ENCODE measurements around the gene RPL18.
"Not testable (repeated sequence)": the region's sequence is repeated elsewhere in the genome, so short reads cannot be mapped to it uniquely, and the experiment has no call there.

Gene RPL18

DNA sequence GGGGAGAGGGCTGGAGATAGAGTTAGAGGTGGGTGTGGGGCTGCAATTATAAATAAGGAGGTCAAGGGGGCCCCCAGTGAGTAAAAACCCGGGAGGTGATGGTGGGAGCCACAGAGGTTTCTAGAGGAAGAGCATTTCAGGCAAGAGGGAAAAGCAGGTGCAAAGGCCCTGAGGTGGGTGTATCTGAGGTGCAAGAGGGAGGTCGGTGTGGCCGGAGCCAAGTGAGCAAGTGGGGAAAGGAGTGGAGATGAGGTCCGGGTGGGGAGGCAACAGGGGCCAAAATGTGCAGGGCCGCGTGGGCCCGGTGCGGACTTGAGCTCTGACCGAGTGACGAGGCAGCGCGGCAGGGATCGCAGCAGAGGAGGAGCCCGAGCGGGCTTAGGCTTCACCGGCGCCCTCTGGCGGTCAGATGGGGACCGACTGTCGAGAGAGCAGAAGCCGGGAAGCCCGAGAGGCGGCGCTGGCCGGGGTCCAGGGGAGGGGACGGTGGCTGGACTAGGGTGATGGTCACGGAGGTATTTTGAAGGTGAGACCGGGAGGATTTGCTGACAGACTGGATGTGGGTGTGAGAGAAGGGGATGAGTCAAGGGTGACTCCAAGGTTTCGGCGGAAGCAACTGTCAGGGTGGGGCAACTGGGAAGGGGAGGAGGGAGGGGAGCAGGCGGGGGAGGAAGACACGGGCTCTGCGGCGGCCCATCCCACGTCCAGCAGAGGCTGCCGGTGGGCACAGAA is 30.1 kb downstream of the RPL18 start:
- DNase-seq (ENCODE audit: low read depth), result peak; percentile 78

DNA sequence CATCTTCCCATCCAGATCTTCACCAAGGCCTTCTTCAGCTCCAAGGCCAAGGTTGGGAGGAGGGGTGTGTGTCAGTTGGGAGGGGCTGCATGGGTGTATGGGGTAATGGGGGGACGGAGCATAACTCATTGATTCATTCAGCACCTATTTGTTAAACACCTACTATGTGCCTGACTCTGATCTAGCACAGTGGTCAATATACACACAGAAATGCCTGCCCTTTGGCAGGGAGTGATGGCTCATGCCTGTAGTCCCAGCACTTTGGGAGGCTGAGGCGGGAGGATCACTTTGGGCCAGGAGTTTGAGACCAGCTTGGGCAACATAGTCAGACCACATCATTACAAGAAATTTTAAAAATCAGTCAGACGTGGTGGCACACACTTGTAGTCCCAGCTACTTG is 31.6 kb downstream of the RPL18 start:
- DNase-seq (ENCODE audit: low read depth), result no peak

DNA sequence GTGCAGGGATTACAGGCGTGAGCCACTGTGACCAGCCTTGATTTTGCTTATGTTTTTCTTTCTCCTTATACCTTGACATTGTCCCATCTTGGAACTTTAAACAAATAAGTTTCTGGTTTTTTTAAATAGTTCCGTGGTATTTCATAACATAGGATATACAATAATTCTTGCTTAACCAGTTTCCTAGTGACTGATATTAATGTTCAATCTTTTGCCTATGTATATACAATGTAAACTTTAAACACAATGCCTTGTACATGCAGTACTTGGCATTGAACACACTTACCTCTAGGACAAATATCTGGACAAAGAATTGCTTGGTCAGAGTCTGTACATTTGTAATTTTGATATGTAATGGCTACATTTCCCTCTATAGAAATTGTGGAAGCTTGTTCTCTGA is 36.8 kb downstream of the RPL18 start:
- no peak for DNase-seq (ENCODE audit: low read depth)

DNA sequence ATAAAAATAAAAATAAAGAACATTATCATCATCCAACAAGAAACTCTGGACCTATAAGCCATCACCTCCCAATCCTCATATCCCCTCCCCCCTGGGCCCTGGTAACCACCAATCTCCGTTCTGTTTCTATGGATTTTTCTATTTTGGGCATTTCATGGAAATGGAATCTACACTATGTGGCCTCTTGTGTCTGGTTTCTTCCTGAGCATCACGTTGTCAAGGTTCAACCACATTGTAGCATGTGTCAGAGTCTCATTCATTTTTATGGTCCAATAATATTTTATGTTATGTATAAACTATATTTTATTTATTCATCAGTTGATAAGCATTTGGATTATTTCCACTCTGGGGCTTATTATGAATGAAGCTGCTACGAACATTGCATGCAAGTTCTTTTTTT is 40.1 kb downstream of the RPL18 start:
- no peak for DNase-seq (ENCODE audit: low read depth)

DNA sequence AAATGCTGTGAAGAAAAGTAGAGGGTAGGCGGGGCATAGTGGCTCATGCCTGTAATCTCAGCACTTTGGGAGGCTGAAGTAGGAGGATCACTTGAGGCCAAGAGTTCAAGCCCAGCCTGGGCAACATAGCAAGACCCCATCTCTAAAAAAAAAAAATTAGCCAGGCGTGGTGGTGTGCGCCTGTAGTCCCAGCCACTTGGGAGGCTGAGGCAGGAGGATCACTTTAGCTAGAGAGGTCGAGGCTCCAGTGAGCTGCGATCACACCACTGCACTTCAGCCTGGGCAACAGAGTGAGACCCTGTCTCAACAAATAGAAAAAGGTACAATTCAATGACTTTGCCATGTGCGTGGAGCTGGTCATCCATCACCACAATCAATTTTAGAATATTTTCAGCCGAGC is 41.1 kb downstream of the RPL18 start:
- not testable (repeated sequence) for DNase-seq (ENCODE audit: low read depth)

DNA sequence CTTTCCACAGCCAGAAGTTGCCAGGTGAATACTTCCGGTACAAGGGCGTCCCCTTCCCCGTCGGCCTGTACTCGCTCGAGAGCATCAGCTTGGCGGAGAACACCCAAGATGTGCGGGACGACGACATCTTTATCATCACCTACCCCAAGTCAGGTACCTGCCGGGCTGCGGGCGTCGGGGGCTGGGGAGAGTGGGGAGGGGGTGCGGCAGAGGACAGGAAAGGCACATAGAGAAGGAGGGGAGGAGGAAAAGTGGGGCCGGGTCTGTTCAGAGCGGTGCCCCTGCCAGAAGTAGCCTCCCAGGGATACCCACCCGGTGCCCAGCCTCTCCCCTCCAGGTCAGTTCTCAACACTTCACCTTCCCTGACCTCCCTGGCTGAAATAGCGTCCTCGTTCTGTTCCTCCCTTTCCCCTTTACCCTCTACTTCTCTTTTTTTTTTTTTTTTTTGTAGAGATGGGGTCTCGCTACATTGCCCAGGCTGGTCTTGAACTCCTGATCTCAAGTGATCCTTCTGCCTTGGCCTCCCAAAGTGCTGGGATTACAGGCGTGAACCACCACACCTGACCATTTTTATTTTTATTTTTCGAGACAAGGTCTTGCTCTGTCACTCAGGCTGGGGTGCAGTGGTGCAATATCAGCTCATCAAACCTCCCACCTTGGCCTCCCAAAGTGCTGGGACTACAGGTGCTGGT is 42.9 kb downstream of the RPL18 start:
- DNase-seq (ENCODE audit: low read depth), result no peak

DNA sequence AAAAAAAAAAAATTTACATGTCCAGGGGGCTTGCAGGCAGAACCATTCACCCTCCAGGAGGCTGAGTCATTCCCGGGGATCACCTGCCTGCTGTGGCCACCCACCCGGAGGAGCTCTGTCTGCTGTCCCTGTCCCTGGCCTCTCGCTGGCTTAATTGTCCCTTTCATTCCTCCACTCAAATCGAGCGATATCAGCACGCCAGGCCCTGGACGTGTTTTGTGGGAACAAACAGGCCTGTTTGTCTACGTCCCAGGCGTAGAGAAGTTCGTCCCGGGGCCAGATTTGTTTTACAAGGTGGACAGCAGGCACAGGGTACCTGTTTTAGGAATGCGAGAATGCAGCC is 45.8 kb downstream of the RPL18 start:
- no peak for DNase-seq (ENCODE audit: low read depth)

DNA sequence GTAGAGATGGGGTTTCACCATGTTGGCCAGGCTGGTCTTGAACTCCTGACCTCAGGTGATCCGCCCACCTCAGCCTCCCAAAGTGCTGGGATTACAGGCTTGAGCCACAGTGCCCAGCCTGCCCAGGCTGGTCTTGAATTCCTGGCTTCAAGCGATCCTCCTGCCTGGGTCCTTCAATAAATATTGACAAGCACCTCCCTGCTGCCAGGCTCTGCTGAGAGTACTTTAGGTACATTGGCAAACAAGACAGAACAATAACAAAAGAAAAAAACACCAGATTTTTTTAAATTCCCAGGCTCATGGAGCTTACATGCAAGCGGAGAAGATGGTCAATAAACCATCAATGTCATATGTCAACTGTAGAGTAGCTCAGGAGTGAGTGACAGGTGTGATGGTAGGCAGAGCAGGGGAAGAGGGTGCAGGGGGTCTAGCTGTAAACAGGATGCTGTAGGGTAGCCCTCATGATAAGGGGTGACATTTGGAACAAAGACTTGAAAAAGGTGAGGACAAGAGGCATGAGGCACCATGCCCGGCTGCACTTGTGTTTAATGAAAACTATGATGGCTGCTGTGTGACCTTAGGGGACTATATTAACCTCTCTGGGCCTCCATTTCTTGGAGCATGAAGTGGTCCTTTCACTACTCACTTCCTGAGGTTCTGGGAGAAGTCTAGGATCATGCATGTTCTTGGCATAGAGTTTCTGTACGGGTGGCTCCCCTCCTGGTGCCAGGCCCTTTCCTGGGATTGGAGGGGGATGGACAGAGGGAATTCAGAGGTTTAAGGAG is 47.4 kb downstream of the RPL18 start:
- no peak for DNase-seq (ENCODE audit: low read depth)

DNA sequence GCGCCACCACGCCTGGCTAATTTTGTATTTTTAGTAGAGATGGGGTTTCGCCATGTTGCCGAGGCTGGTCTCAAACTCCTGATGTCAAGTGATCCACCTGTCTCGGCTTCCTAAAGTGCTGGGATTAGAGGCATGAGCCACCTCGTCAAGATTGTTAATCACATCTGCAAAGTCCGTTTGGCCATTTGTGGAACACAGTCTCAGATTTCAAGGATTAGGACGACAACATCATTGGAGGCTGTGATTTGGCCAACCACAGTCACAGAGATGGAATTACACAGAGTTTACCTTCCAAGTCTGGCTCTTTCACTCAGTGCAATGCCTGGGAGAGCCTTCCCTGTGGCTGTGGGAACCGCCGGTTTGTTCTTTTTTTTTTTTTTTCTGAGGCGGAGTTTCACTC is 49.2 kb downstream of the RPL18 start:
- DNase-seq (ENCODE audit: low read depth), result no peak

DNA sequence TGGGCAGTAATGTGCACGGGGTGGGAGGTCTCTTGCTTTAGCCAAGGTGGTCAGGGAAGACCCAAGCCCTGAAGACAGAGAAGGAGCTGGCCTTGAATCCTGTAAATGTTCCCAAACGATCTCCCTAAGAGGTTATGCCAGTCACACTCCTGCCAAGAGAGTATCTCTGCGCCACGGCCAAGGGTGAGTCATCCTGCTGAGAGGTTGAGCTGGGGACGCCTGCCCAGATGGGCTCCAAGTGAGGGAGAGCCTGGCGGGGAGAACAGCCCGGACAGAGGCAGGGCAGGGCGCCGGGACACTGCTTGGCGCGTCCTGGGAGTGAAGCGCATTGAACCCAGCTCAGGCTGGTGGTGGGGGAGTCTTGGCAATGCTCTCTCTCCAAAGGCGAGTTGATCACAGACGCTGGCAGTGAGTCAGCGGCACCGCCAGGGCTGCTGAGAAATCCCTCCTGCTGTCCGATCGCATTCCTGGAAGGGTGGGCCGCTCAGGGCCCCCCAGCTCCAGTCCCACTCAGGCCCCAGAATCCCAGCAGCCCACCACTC is 50.6 kb downstream of the RPL18 start:
- DNase-seq (ENCODE audit: low read depth), result no peak

Measured in stimulated activated CD8-positive, alpha-beta memory T cell treated with anti-CD3 and anti-CD28 coated beads, Interleukin-12 subunit alpha, Interleukin-12 subunit beta, amount 100 ng/mL, for 1 hour (primary cell).